HG02973 (cell line): Measurements from ENCODE around the gene YIF1B.

Experiments
- ATAC-seq: cut with Tn5 transposase; IDR thresholded peaks from one replicate; pipeline ENCODE4 v1.9.1; 2021; ENCODE audit warnings: moderate library complexity; ENCODE audit not compliant: unreplicated experiment

The YIF1B gene

DNA sequence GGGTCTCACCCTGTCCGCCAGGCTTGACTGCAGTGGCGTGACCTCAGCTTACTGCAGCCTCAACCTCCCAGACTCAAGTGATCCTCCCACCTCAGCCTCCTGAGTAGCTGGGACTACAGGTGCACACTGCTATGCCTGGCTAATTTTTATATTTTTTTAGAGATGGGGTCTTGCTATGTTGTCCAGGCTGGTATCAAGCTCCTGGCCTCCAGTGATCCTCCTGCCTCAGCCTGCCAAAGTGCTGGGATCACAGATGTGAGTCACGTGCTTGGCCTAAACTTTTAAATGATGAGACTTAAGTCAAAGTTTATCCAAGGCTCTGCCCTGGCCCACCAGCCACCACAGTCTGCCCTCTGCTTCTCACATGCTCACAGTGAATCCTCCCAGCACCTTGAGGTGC, 9.5 kb downstream of the YIF1B start:
- ATAC-seq, result no peak

DNA sequence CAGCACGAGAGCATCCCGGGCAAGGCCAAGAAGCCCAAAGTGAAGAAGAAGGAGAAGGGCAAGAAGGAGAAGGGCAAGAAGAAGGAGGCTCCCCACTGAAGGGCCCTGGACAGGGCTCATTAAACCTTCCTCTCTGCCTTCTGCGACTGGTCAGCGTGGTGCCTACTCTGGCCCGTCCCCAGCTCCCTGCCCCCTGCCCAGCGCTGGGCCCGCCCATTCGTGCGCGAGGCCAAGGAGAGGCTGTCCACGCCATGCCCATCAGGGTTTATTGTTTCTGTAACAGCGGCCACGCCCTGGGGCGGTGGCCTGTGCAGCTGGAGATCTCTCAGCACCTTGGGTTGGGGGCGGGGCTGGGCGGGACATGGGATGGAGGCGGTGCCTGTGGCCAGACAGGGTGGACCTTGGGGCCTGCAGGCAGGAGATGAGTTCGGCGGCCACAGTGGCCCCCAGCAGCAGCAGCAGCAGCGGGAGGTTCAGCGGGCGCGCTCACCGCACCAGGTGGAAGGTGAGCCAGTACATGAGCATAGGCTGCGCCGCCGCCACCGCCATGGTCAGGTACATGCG, 10.8 kb downstream of the YIF1B start:
- no peak for ATAC-seq

DNA sequence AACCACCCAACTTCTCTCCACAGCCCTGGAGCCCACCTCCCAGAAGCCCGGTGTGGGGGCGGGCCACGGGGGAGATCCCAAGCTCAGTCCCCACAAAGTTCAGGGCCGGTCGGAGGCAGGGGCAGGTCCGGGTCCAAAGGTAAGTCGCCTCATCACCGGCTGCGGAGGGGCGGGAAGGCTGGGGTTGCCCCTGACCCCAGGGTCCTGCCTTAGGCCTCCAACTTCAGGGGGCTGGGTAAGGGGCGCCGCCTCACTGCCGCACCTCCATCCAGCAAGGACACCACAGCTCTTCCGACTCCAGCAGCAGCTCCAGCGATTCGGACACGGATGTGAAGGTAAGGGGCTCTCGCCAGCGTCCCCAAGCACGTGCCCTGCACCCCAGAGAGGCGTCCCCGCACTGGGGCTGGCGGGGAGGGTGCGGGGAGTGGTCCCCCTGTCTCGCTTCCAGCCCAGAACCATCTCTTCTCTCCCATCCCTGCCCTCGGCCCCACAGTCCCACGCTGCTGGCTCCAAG, 11.3 kb downstream of the YIF1B start:
- no peak for ATAC-seq

- ATAC-seq, result no peak
Observed at GRCh38 chr19:38303517-38304351, 12.0 kb downstream of the YIF1B start, which contains the start of gene C19orf33. Gene C19orf33, plus strand, starts transcription at chr19:38304251. Its CDS starts 11 bp downstream, at chr19:38304262.

DNA sequence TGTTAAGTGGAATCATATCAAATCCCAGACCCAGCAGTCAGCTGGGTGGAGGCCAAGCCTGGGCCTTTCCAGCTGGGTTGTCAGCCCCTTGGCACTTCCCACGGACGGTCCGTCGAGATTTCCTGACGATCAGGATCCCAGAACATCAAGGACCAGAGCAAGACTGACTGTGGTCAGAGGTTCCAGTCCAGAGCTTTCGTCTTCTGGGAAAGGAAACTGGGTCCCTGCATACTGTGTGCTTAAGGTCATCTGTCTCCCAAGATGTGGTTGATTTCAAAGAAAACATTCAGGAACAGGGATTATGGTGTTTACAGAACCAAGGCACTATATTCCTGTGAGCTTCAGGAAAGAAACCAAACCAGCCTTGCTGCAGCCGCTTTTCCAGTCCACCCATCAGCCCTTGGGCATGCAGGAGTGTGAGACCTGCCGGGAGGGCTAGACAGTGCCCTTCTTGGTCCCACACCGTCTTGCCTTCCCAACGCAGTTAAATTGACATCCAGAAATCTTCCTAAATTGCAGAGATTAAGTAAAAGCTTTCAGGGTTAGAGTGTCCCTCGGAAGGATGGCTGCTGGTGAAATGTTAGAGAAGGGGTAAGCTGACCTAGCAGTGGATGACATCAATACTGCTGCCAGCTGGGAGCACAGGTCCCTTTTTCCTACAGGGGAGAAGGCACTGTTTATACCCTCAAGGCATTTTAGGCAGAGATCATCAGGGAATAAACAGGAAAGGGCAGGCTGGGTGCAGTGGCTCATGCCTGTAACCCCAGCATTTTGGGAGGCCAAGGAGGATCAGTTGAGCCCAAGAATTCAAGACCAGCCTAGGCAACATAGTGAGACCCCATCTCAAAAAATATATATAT, 16.7 kb downstream of the YIF1B start:
- no peak for ATAC-seq

- no peak for ATAC-seq
Observed at GRCh38 chr19:38294090-38294489, 21.7 kb downstream of the YIF1B start.

DNA sequence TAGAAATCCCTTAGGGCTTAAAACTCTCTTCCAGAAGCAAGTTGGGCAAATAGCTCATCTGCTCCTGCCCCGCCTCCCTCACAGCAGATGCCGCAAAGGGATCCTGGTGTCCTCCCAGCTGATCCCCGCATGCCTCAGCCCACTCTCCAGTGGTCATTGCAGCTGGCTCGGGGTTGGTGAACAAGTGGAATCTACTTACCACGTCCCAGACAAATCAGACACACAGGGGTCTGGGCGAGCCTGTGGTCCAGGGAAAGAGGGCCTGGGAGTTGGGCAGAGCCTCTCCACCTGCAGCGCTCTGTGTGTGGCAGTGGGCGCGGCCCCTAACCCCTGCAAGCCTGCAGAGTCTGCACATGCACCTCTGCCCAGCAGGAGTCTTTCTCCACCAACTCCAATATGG, 22.5 kb downstream of the YIF1B start:
- ATAC-seq, result no peak

- no peak for ATAC-seq
Observed at GRCh38 chr19:38291855-38292254, 23.9 kb downstream of the YIF1B start.

DNA sequence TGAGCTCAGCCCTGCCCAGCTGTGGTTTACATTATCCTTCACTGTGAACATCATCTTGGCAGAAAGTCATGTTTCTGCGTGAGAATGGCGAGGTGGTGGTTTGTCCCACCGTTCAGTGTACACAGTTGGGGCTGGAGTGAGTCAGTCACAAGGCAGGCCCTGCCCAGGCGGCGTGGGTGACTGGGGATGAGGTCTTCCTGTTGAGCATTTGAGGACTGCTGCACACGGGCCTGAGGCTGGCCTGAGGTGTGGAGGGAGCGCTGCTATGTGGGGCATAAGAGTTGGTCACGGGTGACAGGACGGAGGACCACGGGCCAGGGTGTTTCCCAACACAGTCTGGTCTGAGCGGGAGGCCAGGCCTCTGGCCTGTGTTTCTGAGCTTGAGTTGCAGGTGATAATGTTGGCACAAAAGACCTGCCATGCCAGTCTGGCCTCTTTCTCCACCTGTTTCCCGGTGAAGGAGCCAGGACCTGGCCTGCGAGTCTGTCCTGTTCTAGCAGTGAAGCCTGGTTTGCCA, 25.1 kb downstream of the YIF1B start:
- ATAC-seq, result no peak

GRCh38 chr19:38289955-38290354, 25.8 kb downstream of the YIF1B start:
- ATAC-seq, result no peak

GRCh38 chr19:38288123-38288855, 27.5 kb downstream of the YIF1B start:
- no peak for ATAC-seq

DNA sequence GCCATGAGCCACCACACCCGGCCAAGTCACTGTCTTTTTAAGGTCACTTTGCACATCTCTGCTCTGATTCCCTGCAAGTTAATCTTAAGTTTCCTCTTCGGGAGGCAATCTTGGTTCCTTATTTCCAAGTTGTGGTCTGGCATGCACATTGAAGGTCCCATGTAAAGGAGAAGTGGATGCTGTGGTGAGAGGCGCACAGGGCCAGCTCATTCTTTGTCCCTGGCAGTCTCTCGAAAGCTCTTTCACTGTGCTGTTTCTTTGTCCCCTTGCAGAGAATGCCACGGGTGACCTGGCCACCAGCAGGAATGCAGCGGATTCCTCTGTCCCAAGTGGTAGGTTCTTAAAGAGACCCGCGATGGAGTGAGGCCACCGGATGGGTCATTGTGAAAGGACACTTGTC, 28.1 kb downstream of the YIF1B start:
- ATAC-seq, result no peak

DNA sequence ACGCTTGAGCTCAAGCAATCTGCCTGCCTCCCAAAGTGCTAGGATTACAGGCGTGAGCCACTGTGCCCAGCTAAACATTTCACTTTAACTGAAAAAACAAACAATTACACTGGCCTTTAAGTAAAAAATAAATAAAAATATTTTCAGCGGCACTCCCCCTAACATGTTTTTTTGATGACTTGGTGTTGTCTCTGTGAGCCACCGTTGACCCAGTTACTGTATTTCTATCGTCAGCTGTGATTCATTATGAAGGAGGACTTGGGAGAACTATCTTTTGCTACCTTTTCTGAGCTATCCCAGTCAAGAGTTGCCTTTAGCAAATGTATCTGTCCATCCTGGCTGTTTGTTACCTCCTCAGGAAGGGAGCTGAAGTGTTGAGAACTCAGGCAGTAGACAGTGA, 30.2 kb downstream of the YIF1B start:
- ATAC-seq, result no peak

DNA sequence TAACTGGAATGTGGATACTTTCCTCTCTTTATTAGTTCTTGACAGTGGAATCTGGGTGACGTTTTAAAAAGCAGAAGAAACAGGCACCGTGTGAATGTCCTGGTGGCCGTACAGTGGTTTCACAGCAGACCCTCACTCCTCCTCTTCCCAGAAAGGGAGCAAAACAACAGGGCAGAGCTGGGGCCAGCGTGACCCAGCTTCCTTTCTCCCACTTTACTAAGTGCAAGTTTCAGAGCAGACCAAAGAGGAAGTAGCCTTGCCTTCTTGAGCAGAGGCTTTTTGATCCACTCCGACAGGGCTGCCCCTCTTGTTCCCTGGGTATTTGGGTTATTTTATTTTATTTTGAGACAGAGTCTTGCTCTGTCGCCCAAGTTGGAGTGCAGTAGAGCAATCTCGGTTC, 31.3 kb downstream of the YIF1B start:
- no peak for ATAC-seq

DNA sequence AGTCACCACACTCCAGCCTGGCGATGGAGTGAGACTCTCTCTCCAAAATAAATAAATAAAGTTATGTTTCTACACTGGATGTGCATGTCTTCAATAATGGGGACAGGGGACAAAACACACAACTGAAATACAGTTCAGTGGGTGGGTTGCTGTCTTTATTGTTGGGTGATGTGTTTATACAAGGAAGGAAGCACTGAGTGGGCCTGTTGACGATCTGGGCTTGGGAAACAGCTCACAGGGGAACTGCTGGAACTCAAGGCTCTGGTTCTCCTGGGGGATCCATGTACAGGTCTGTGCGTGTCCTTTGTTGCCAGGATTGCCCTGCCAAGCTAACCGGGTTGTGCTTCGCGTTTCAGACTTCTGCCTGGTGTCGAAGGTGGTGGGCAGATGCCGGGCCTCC, 32.5 kb downstream of the YIF1B start:
- no peak for ATAC-seq

DNA sequence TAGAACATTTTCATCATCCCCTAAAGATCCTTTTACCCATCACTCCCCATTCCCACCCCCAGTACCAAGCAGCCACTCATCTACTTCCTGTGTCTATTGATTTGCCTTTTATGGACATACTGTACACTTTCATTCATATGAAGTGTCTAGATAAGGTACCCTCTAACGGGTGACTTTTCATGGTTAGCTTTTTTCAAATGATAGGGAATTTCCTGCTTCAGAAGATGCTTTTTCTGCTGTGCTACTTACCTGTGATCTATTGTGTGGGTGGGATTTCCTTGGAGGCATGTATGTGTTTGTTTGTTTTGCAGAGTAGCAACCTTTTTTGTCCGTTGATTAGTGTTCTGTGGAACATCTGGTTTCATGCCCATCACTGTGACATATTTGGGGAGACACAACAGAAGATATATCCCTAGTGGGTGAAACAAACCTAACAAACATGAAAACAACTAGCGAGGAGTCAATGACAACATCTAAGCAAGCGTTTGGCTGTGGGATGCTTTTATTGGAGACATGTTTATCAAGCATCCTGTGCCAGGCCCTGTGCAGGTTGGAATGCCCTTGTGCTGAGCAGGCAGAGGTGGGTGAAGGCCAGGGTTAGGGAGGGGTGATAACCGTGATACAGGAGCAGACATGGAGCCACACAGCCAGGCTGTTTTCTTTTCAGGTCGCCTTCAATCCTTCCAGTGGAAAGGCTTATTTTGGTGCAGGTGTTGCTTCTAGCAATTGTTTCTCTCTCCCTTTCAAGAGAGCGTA, 33.8 kb downstream of the YIF1B start:
- ATAC-seq, result no peak

GRCh38 chr19:38280030-38280921, 35.5 kb downstream of the YIF1B start:
- ATAC-seq, result no peak

GRCh38 chr19:38278751-38279150, 37.0 kb downstream of the YIF1B start:
- no peak for ATAC-seq
